GM19193 (cell line): ENCODE measurements around the gene IFNGR2.

Experiments used
- POLR2A ChIP-seq: IDR thresholded peaks from 4 replicates; pipeline ENCODE4 v1.6.1; 2011; ENCODE audit not compliant: insufficient read depth, insufficient read length; ENCODE audit errors: extremely low read depth

The IFNGR2 gene

DNA sequence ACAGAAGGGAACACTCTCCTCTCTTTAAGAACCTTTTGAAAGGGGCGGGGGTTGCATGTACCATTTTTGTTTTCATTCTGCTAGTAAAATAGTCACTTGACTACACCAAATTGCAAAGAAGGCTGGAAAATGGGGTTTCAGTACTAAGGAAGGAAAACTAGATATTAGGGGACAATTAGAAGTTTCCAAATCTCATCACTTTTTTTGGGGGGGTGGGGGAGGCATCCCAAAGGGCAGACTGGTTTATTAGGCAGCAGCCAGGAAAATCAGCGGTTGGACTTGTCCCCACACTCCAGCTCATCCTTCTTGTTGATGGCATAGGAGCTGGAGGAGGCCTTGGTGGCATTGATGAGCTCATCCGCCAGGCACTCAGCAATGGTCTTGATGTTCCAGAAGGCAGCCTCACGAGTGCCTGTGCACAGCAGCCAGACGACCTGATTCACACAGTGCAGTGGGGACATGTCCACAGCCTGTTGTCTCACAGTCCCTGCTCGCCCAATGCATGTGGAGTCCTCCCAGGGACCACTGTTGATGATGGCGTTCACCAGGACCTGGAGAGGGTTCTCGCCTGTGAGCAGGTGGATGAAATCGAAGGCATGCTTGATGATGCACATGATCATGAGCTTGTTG lies 78.2 kb downstream of the IFNGR2 start:
- no peak for TF ChIP-seq POLR2A
